Measurements from ENCODE around the gene PCDHGB3. TPM values are rescaled to one million over a fixed set of nuclear protein-coding genes. Genes with fewer than 3 reads are reported as not detected.
"Not testable (repeated sequence)": the region's sequence is repeated elsewhere in the genome, so short reads cannot be mapped to it uniquely, and the experiment has no call there.

The PCDHGB3 gene
- total and polyA plus RNA-seq, 10 of the 15 experiments (the other 5 are each of a cell fraction or from before 2014, with no cell fraction given), result 0.12 to 0.50 (median 0.20) TPM; not detected in 4

- no peak within 1 kb of the TSS for H3K9ac ChIP-seq (ENCODE audit: control insufficient read depth, insufficient read depth, low read length)
- no peak within 1 kb of the TSS for H3K27ac ChIP-seq (ENCODE audit: control insufficient read depth, insufficient read depth)
- ChIA-PET SMC1A (ENCODE audit: uncharacterized antibody, unreplicated experiment) (interaction anchor here (1.3 to 1.6 kb wide), 2 partner anchors 10 to 225 kb away, joined by 3 to 6 read pairs; no protein-coding TSS in a partner anchor), POLR2A (no interaction called here), CTCF (interaction anchor here (1.4 to 1.7 kb wide), 2 partner anchors 16 to 18 kb away, joined by 5 read pairs; partner anchors contain the start of gene TAF7), RAD21 (ENCODE audit: unreplicated experiment) (interaction anchor here (0.7 kb wide), 1 partner anchor 225 kb away, joined by 3 read pairs; no protein-coding TSS in a partner anchor)
- H3K27me3 ChIP-seq (replicated peaks in 1 of 2; ENCODE audit: control insufficient read depth in 2 of 2, insufficient read depth in 2 of 2, low read length in 1 of 2), result no peaks in the 10 kb centered on the region
- H3K36me3 ChIP-seq (ENCODE audit: control insufficient read depth in 2 of 2, insufficient read depth in 2 of 2, low read length in 1 of 2), result no peaks in the 10 kb centered on the region
- FAIRE-seq (no peak), ATAC-seq (peak; percentile 49), DNase-seq (ENCODE audit: low read depth, low spot score) (no peak)
- no peaks in the 10 kb centered on the region for H4K20me1 ChIP-seq (ENCODE audit: control insufficient read depth, insufficient read depth)
- intact Hi-C loops (cut with micrococcal nuclease; ENCODE audit: unreplicated experiment), result no loop called here
- BruUV-seq (replicated peaks), result no TSS peak
- H3K4me2 ChIP-seq (ENCODE audit: control insufficient read depth, insufficient read depth), result no peak within 1 kb of the TSS
- H3K4me1 ChIP-seq (ENCODE audit: control insufficient read depth, insufficient read depth, low read length), result no peaks in the 10 kb centered on the region
- no peak within 1 kb of the TSS for H2AFZ ChIP-seq (ENCODE audit: control insufficient read depth, low read depth, low read length)
- TF ChIP-seq CTCF (IDR thresholded peaks at IDR 0.05 in 2 of 3, conservative IDR thresholded peaks at IDR 0.05 in 1 of 3; ENCODE audit: control insufficient read depth in 2 of 3, extremely low read depth in 1 of 3, insufficient read depth in 1 of 3, low read depth in 3 of 3, low read length in 3 of 3) (peak; percentile 16 to 46 (median 40); a peak in 5 of 6 replicates), PAX5 (IDR thresholded peaks at IDR 0.05; ENCODE audit: borderline replicate concordance, low read depth, low read length) (no peak), BRCA1 (IDR thresholded peaks at IDR 0.05; ENCODE audit: low read depth, low read length) (no peak), RELA (IDR thresholded peaks at IDR 0.05; ENCODE audit: borderline replicate concordance, partially characterized antibody) (no peak), RAD21 (IDR thresholded peaks at IDR 0.05; ENCODE audit: insufficient read depth, low read depth, low read length) (peak; percentile 42)
- WGBS (ENCODE audit: insufficient coverage, insufficient replicate concordance, low lambda C conversion rate, missing lambda C conversion rate), result 42% methylated on average over 27 of the region's 27 CpGs
- in situ Hi-C loops (cut with MboI), result no loop called here
- no peaks in the 10 kb centered on the region; the same call in 1 of the 3 replicates for H3K9me3 ChIP-seq (replicated peaks; ENCODE audit: control insufficient read depth, insufficient read depth, low read length)
- no peak within 1 kb of the TSS for H3K4me3 ChIP-seq
- H3K79me2 ChIP-seq (ENCODE audit: control insufficient read depth, insufficient read depth, low read length), result no peaks in the 10 kb centered on the region
These were observed 31.3 kb upstream of the PCDHGB3 start, which contains the start of gene PCDHGA2 for GRCh38 chr5:141338538-141339306. Gene PCDHGA2 (plus strand): TSS chr5:141338760.

- H3K9ac ChIP-seq (ENCODE audit: control insufficient read depth, insufficient read depth, low read length); H3K9me3 ChIP-seq (replicated peaks; ENCODE audit: control insufficient read depth, insufficient read depth, low read length); CTCF ChIA-PET; DNase-seq (ENCODE audit: low read depth, low spot score); H3K27ac ChIP-seq (ENCODE audit: control insufficient read depth, insufficient read depth); RAD21 ChIA-PET (ENCODE audit: unreplicated experiment); POLR2A ChIA-PET; H3K79me2 ChIP-seq (ENCODE audit: control insufficient read depth, insufficient read depth, low read length); in situ Hi-C loops (cut with MboI); BruUV-seq (replicated peaks); SMC1A ChIA-PET (ENCODE audit: uncharacterized antibody, unreplicated experiment); H3K4me3 ChIP-seq; H3K4me2 ChIP-seq (ENCODE audit: control insufficient read depth, insufficient read depth); ATAC-seq; intact Hi-C loops (cut with micrococcal nuclease; ENCODE audit: unreplicated experiment); FAIRE-seq; H3K27me3 ChIP-seq (replicated peaks in 1 of 2; ENCODE audit: control insufficient read depth in 2 of 2, insufficient read depth in 2 of 2, low read length in 1 of 2); H2AFZ ChIP-seq (ENCODE audit: control insufficient read depth, low read depth, low read length); H4K20me1 ChIP-seq (ENCODE audit: control insufficient read depth, insufficient read depth); H3K36me3 ChIP-seq (ENCODE audit: control insufficient read depth in 2 of 2, insufficient read depth in 2 of 2, low read length in 1 of 2); H3K4me1 ChIP-seq (ENCODE audit: control insufficient read depth, insufficient read depth, low read length): not testable (repeated sequence)
- 77% methylated on average over 36 of the region's 45 CpGs for WGBS (ENCODE audit: insufficient coverage, insufficient replicate concordance, low lambda C conversion rate, missing lambda C conversion rate)
These were observed 29.2 kb upstream of the PCDHGB3 start for GRCh38 chr5:141340781-141341354.
